ENCODE data around the gene NRARP. TPM values are rescaled to one million over a fixed set of nuclear protein-coding genes. Genes with fewer than 3 reads are reported as not detected.

Gene NRARP
- total RNA-seq, 1 experiment from 2014 or later: 22.2 TPM

- ChIA-PET CTCF (no interaction called here), RAD21 (ENCODE audit: low non-redundant PET in 1 of 2, low total read pairs in 2 of 2, uncharacterized antibody in 2 of 2, unreplicated experiment in 2 of 2) (no interaction called here), POLR2A (no interaction called here)
- no peaks in the 10 kb centered on the region for H3K9me2 ChIP-seq (ENCODE audit: insufficient read depth)
- no peaks in the 10 kb centered on the region for H3K36me3 ChIP-seq (ENCODE audit: control insufficient read depth in 1 of 2, insufficient read depth in 2 of 2, low read length in 2 of 2)
- no peaks in the 10 kb centered on the region for H3K27me3 ChIP-seq (ENCODE audit: insufficient read depth, low read length)
- H3K4me1 ChIP-seq (ENCODE audit: control insufficient read depth in 1 of 2, insufficient read depth in 2 of 2, low read length in 2 of 2): peaks cover 28 to 57% of the 10 kb centered on the region in 2 experiments
- TF ChIP-seq CTCF (IDR thresholded peaks at IDR 0.05 in 2 of 3, conservative IDR thresholded peaks at IDR 0.05 in 1 of 3; ENCODE audit: borderline replicate concordance in 1 of 3, insufficient read depth in 1 of 3, low read depth in 2 of 3, low read length in 2 of 3) (peak in 2 of 3 experiments; percentile 25 to 36; a peak in 1 of 6 replicates), JUND (IDR thresholded peaks at IDR 0.05) (no peak), ZFX (IDR thresholded peaks at IDR 0.05) (peak; percentile 48; the same call in 1 of the 2 replicates), POLR2AphosphoS5 (IDR thresholded peaks at IDR 0.05; ENCODE audit: low read depth, low read length) (peak; percentile 40)
- DNase-seq (ENCODE audit: low read depth, low spot score) (no peak), ATAC-seq (peak; percentile 76)
- intact Hi-C loops (cut with micrococcal nuclease): loop anchor here (2.0 kb wide), 1 partner anchor 149 kb away; no protein-coding TSS in a partner anchor
- H3K4me2 ChIP-seq (ENCODE audit: low read length): peak overlapping the region; percentile 80
- peaks cover 6% of the 10 kb centered on the region for H3K79me2 ChIP-seq (ENCODE audit: insufficient read depth, low read length)
- no TSS peak for BruUV-seq (replicated peaks)
- peak overlapping the region; percentile 46 for H3K9ac ChIP-seq (ENCODE audit: low read length)
- H4K20me1 ChIP-seq (ENCODE audit: insufficient read depth): no peaks in the 10 kb centered on the region; the same call in 1 of the 2 replicates
- H2AFZ ChIP-seq (ENCODE audit: low read depth, low read length, poor library complexity, severe bottlenecking): no peak overlapping the region
- H3K4me3 ChIP-seq (replicated peaks in 1 of 2; ENCODE audit: low read depth in 1 of 2, low read length in 2 of 2): peak overlapping the region; percentile 42 to 51; a peak in 3 of 4 replicates
- H3K9me3 ChIP-seq (ENCODE audit: control insufficient read depth in 1 of 2, insufficient read depth in 1 of 2, low read depth in 1 of 2, low read length in 2 of 2): no peaks in the 10 kb centered on the region
- H3K27ac ChIP-seq (ENCODE audit: low read depth, low read length): peak overlapping the region; percentile 34; the same call in 1 of the 2 replicates
Observed at GRCh38 chr9:137295238-137295811, 6.7 kb downstream of the NRARP start.

GRCh38 chr9:137294681-137295237 lies 7.3 kb downstream of the NRARP start:
- peak; percentile 37 for ATAC-seq

More at GRCh38 chr9:137294681-137295237, 7.3 kb downstream of the NRARP start:
- CTCF ChIA-PET: interaction anchor here (0.8 to 1.0 kb wide), 3 partner anchors 10 to 128 kb away, joined by 3 to 5 read pairs (median 4); partner anchors contain the start of genes EXD3 and NOXA1
- peaks cover under 1% of the 10 kb centered on the region; the same call in 1 of the 2 replicates for H3K79me2 ChIP-seq (ENCODE audit: insufficient read depth, low read length)
- peak overlapping the region; percentile 7 to 51; a peak in 1 of 4 replicates for H3K4me3 ChIP-seq (replicated peaks in 1 of 2; ENCODE audit: low read depth in 1 of 2, low read length in 2 of 2)
- no peaks in the 10 kb centered on the region; the same call in 1 of the 2 replicates for H4K20me1 ChIP-seq (ENCODE audit: insufficient read depth)
- POLR2A ChIA-PET: no interaction called here
- peak overlapping the region; percentile 80 for H3K4me2 ChIP-seq (ENCODE audit: low read length)
- no peak for DNase-seq (ENCODE audit: low read depth, low spot score)
- TF ChIP-seq ATF3 (IDR thresholded peaks at IDR 0.05) (no peak), CTCF (IDR thresholded peaks at IDR 0.05 in 2 of 3, conservative IDR thresholded peaks at IDR 0.05 in 1 of 3; ENCODE audit: borderline replicate concordance in 1 of 3, insufficient read depth in 1 of 3, low read depth in 2 of 3, low read length in 2 of 3) (peak in 1 of 3 experiments; percentile 39; a peak in 2 of 6 replicates), ZFX (IDR thresholded peaks at IDR 0.05) (peak; percentile 62; the same call in 1 of the 2 replicates)
- no peak overlapping the region for H2AFZ ChIP-seq (ENCODE audit: low read depth, low read length, poor library complexity, severe bottlenecking)
- RAD21 ChIA-PET (ENCODE audit: low non-redundant PET in 1 of 2, low total read pairs in 2 of 2, uncharacterized antibody in 2 of 2, unreplicated experiment in 2 of 2): no interaction called here
- H3K9me2 ChIP-seq (ENCODE audit: insufficient read depth): no peaks in the 10 kb centered on the region
- no peaks in the 10 kb centered on the region for H3K27me3 ChIP-seq (ENCODE audit: insufficient read depth, low read length)
- no peaks in the 10 kb centered on the region for H3K36me3 ChIP-seq (ENCODE audit: control insufficient read depth in 1 of 2, insufficient read depth in 2 of 2, low read length in 2 of 2)
- intact Hi-C loops (cut with micrococcal nuclease): loop anchor here (2.0 to 5.0 kb wide), 2 partner anchors 128 to 150 kb away; partner anchors contain the start of genes EXD3 and NOXA1
- H3K9me3 ChIP-seq (ENCODE audit: control insufficient read depth in 1 of 2, insufficient read depth in 1 of 2, low read depth in 1 of 2, low read length in 2 of 2): no peaks in the 10 kb centered on the region
- peaks cover 23 to 51% of the 10 kb centered on the region in 2 experiments for H3K4me1 ChIP-seq (ENCODE audit: control insufficient read depth in 1 of 2, insufficient read depth in 2 of 2, low read length in 2 of 2)
- BruUV-seq (replicated peaks): no TSS peak
- peak overlapping the region; percentile 34 for H3K27ac ChIP-seq (ENCODE audit: low read depth, low read length)
- peak overlapping the region; percentile 46 for H3K9ac ChIP-seq (ENCODE audit: low read length)
